ENCODE results near the gene OGDHL. TPM values are rescaled to one million over a fixed set of nuclear protein-coding genes. Genes with fewer than 3 reads are reported as not detected.

OGDHL gene
- total and polyA plus RNA-seq, 2 experiments from 2014 or later: 25.8 to 44.6 TPM

DNA sequence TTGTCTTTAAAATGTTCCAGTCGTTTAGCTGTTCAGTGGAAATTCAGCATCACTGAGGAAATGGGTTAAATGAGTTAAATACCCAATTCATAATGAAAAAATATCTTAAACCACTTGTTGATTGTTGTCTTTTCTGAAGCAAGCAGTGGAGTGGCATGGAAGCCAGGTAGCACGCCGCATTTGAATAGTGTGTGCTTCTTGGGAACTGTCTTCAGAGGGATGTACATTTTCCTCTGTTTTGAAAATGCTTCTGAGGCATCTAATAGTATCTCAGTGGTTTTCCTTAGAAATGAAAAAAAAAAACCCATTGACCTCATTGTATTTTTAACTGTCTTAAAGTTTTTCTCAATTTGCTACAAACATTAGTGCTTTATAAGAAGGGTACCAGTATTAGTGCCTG is 54.5 kb downstream of the OGDHL start:
- no peak for TF ChIP-seq CTCF (IDR thresholded peaks at IDR 0.05; ENCODE audit: low read depth, low read length)
- Histone ChIP-seq H3K27ac (no peak overlapping the region), H3K27me3 (no peaks in the 10 kb centered on the region), H3K9me3 (ENCODE audit: low read depth) (no peaks in the 10 kb centered on the region), H3K36me3 (no peaks in the 10 kb centered on the region), H3K4me3 (no peak overlapping the region), H3K4me1 (ENCODE audit: low read depth) (no peaks in the 10 kb centered on the region)
- DNase-seq (ENCODE audit: low read depth in 1 of 2, low spot score in 1 of 2): no peak

GRCh38 chr10:49700997-49701396 is 61.1 kb downstream of the OGDHL start:
- H3K4me3 ChIP-seq: no peak overlapping the region
- no peaks in the 10 kb centered on the region for H3K4me1 ChIP-seq (ENCODE audit: low read depth)
- H3K27me3 ChIP-seq: peaks cover 22% of the 10 kb centered on the region
- no peak overlapping the region for H3K27ac ChIP-seq
- no peaks in the 10 kb centered on the region for H3K36me3 ChIP-seq
- TF ChIP-seq CTCF (IDR thresholded peaks at IDR 0.05; ENCODE audit: low read depth, low read length): no peak
- peak in 1 of 2 donors; percentile 61 for DNase-seq (ENCODE audit: low read depth in 1 of 2, low spot score in 1 of 2)
- H3K9me3 ChIP-seq (ENCODE audit: low read depth): no peaks in the 10 kb centered on the region

DNA sequence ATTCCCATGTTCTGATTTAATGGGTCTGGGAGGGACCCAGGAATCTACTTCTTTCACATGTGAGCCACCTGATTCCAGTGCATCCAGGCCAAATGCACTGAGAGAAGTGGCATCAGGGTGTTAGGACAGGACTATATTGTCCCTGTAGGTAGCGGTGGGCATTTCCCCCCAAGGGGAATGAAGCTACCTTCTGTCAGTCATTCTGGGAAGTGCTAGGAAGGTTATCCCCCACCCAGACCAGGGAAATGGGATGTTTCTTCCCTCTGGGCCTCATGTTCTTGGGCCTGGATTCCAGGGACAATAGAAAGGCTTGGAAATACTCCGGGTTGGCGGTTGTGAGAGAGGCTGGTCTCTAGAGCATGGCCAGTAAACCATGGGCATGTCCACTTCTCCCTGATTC is 61.9 kb downstream of the OGDHL start:
- no peak for DNase-seq (ENCODE audit: low read depth in 1 of 2, low spot score in 1 of 2)
- no peak for TF ChIP-seq CTCF (IDR thresholded peaks at IDR 0.05; ENCODE audit: low read depth, low read length)
- Histone ChIP-seq H3K4me1 (ENCODE audit: low read depth) (no peaks in the 10 kb centered on the region), H3K9me3 (ENCODE audit: low read depth) (no peaks in the 10 kb centered on the region), H3K4me3 (no peak overlapping the region), H3K36me3 (no peaks in the 10 kb centered on the region), H3K27me3 (peaks cover 30% of the 10 kb centered on the region), H3K27ac (no peak overlapping the region)

GRCh38 chr10:49698679-49699078 is 63.4 kb downstream of the OGDHL start:
- Histone ChIP-seq H3K9me3 (ENCODE audit: low read depth) (no peaks in the 10 kb centered on the region), H3K4me1 (ENCODE audit: low read depth) (no peaks in the 10 kb centered on the region), H3K36me3 (no peaks in the 10 kb centered on the region), H3K27me3 (peaks cover 45% of the 10 kb centered on the region), H3K4me3 (no peak overlapping the region), H3K27ac (no peak overlapping the region)
- no peak for TF ChIP-seq CTCF (IDR thresholded peaks at IDR 0.05; ENCODE audit: low read depth, low read length)
- DNase-seq (ENCODE audit: low read depth in 1 of 2, low spot score in 1 of 2): no peak

DNA sequence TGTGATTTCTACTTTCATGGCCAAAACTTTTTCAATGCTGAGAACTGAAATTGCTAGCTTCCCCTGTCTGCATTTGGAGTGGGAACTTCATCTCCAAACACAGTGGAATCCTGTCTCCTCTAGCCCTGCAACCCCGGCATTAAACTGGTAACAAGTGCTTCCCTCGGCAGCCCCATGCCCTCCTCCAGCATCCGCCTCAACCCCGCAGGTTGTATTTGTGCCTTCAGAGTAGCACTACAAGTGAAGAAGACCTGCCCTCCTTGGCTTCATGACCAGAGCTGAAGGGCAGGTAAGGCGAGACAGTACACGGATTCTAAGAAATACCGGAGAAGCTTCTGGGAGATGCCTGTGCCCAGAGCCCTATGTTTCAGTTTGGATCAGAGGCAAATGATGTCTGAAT is 65.8 kb downstream of the OGDHL start:
- Histone ChIP-seq H3K27me3 (peaks cover 69% of the 10 kb centered on the region), H3K27ac (no peak overlapping the region), H3K4me1 (ENCODE audit: low read depth) (no peaks in the 10 kb centered on the region), H3K9me3 (ENCODE audit: low read depth) (no peaks in the 10 kb centered on the region), H3K36me3 (no peaks in the 10 kb centered on the region), H3K4me3 (no peak overlapping the region)
- DNase-seq (ENCODE audit: low read depth in 1 of 2, low spot score in 1 of 2): no peak
- no peak for TF ChIP-seq CTCF (IDR thresholded peaks at IDR 0.05; ENCODE audit: low read depth, low read length)

DNA sequence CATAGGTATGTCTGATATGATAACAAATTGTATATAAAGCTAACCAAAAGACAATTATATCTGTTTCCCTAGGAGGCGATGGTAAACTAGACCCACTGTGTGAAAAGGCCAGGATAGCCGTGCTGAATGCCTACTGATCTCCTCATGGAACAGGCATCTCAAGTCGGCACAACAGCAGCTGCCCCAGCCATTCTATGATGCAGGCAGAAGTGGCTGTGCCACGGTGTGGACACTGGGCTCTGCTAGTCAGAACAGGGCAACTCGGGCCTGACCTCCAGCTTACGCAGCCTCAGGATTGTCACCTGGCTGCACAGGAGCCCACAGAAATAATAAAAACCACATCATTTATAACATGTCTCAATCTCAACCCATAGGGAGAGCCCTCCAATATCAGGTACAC is 67.7 kb downstream of the OGDHL start:
- Histone ChIP-seq H3K9me3 (ENCODE audit: low read depth) (no peaks in the 10 kb centered on the region), H3K4me1 (ENCODE audit: low read depth) (no peaks in the 10 kb centered on the region), H3K27ac (no peak overlapping the region), H3K4me3 (no peak overlapping the region), H3K36me3 (no peaks in the 10 kb centered on the region), H3K27me3 (peaks cover 87% of the 10 kb centered on the region)
- no peak for DNase-seq (ENCODE audit: low read depth in 1 of 2, low spot score in 1 of 2)
- no peak for TF ChIP-seq CTCF (IDR thresholded peaks at IDR 0.05; ENCODE audit: low read depth, low read length)
